Breast epithelium (tissue), 4 donors: Measurements from ENCODE around the gene TEX35. TPM values are rescaled to one million over a fixed set of nuclear protein-coding genes. Genes with fewer than 3 reads are reported as not detected.
"Not testable (repeated sequence)": the region's sequence is repeated elsewhere in the genome, so short reads cannot be mapped to it uniquely, and the experiment has no call there.

Source experiments
- DNase-seq, 2 donors: peaks; one replicate each; pipeline ENCODE4 v3.0.0-alpha.2; 2019; ENCODE audit warnings: low spot score in 2 of 2
- H3K27ac ChIP-seq, 2 donors: fragments of 200-600 bp; sonication (generic) in 1 of 2; one replicate each; pipeline ENCODE4 v1.5.1; 2016 to 2019; ENCODE audit warnings: mild to moderate bottlenecking in 1 of 2
- H3K27me3 ChIP-seq, 2 donors: fragments of 200-600 bp; sonication (generic) in 1 of 2; one replicate each; pipeline versions ENCODE4 v1.5.1 to v1.6.0; 2017 to 2019; ENCODE audit warnings: control low read depth in 1 of 2, mild to moderate bottlenecking in 1 of 2
- H3K36me3 ChIP-seq: fragments of 200-600 bp; one replicate; pipeline ENCODE4 v1.5.1; 2019
- H3K4me1 ChIP-seq, 2 donors: fragments of 200-600 bp; sonication (generic); one replicate each; pipeline ENCODE4 v1.5.1; 2016 to 2019; ENCODE audit warnings: control low read depth in 1 of 2
- H3K4me3 ChIP-seq, 3 donors: fragments of 200-600 bp; sonication (generic); 1 replicate in 2 of 3; 2 replicates in 1 of 3; pipeline ENCODE4 v1.5.1; 2016 to 2019; ENCODE audit warnings: mild to moderate bottlenecking in 3 of 3, moderate library complexity in 2 of 3
- H3K9me3 ChIP-seq, 2 donors: fragments of 200-600 bp; sonication (generic) in 1 of 2; one replicate each; pipeline ENCODE4 v1.5.1; 2016 to 2019; ENCODE audit warnings: control low read depth in 1 of 2
- POLR2A ChIP-seq: fragments of 450-650 bp; IDR thresholded peaks from one replicate; pipeline ENCODE4 v1.6.1; 2016; ENCODE audit warnings: antibody characterized with exemption, mild to moderate bottlenecking, moderate library complexity
- POLR2AphosphoS5 ChIP-seq, 3 donors: sonication (generic); formaldehyde crosslinking; IDR thresholded peaks; one replicate each; pipeline ENCODE4 v1.6.1; 2017; ENCODE audit warnings: antibody characterized with exemption in 3 of 3
- intact Hi-C: fragments of 100-400 bp; cut with DNase I; formaldehyde crosslinking; loops from one replicate; pipeline ENCODE4 v1.15.1; 2023; ENCODE audit warnings: low total_unique reads
- total RNA-seq, 3 donors: library from RNA; depleted of rRNA; stranded (reverse); fragments of >200 nt; gene quantifications; one replicate each; pipeline ENCODE4 v1.1.0, GENCODE V29; 2016
- TF ChIP-seq, protein P1 (sequence below), 3 donors: fragments of 450-650 bp; IDR thresholded peaks; one replicate each; pipeline ENCODE4 v1.5.1; 2016 to 2017; ENCODE audit warnings: antibody characterized with exemption in 3 of 3, mild to moderate bottlenecking in 3 of 3, moderate library complexity in 3 of 3

TEX35 gene
- total RNA-seq, 3 donors from 2014 or later: not detected

DNA sequence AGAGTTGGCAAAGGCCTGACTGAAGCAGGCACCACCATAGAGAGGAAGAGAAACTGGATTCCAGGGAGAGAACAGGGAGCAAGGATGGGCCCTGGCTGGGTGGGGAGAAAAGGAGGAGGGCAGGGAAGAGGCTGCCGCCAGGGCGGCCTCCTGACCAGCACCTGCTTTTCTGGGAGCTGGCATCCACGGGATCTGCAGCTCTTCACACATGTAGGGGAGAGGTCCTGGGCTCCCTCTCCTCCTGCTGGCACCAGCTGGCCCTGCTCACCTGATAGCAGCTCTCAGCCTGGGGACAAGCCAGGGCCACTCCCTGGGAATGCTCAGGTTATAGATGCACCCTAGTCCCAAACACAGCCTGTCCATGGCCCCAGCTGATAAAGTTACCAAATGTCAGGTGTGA lies 39.9 kb downstream of the TEX35 start:
- no peaks in the 10 kb centered on the region for H3K27me3 ChIP-seq
- no peak overlapping the region for H3K4me3 ChIP-seq
- H3K9me3 ChIP-seq: peaks cover 0 to 3% of the 10 kb centered on the region in 2 donors
- no peak for DNase-seq
- intact Hi-C loops: no loop called here
- H3K4me1 ChIP-seq: no peaks in the 10 kb centered on the region
- no peaks in the 10 kb centered on the region for H3K36me3 ChIP-seq
- no peak for TF ChIP-seq POLR2AphosphoS5 (IDR thresholded peaks at IDR 0.05)
- TF ChIP-seq, protein P1, sequence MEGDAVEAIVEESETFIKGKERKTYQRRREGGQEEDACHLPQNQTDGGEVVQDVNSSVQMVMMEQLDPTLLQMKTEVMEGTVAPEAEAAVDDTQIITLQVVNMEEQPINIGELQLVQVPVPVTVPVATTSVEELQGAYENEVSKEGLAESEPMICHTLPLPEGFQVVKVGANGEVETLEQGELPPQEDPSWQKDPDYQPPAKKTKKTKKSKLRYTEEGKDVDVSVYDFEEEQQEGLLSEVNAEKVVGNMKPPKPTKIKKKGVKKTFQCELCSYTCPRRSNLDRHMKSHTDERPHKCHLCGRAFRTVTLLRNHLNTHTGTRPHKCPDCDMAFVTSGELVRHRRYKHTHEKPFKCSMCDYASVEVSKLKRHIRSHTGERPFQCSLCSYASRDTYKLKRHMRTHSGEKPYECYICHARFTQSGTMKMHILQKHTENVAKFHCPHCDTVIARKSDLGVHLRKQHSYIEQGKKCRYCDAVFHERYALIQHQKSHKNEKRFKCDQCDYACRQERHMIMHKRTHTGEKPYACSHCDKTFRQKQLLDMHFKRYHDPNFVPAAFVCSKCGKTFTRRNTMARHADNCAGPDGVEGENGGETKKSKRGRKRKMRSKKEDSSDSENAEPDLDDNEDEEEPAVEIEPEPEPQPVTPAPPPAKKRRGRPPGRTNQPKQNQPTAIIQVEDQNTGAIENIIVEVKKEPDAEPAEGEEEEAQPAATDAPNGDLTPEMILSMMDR (IDR thresholded peaks at IDR 0.05): no peak
- no peak for TF ChIP-seq POLR2A
- no peak overlapping the region for H3K27ac ChIP-seq

DNA sequence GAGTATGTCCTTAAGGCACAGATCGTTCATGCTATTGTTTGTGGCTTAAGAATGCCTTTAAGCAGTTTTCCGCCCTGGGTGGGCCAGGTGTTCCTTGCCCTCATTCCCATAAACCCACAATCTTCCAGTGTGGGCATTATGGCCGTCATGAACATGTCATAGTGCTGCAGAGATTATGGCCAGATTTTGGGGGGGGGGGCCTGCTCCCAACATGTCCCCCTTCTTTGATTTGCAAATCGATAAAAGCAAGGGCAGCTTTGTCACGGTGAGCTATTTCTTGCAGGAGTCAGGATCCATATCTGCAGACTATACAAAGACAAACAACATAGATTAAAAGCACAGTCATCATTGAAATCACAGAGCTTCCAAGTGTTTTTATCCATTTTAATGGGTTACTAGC lies 41.4 kb downstream of the TEX35 start:
- H3K27me3 ChIP-seq, H3K9me3 ChIP-seq, H3K4me3 ChIP-seq, DNase-seq, H3K4me1 ChIP-seq, H3K27ac ChIP-seq, H3K36me3 ChIP-seq, intact Hi-C loops: not testable (repeated sequence)

DNA sequence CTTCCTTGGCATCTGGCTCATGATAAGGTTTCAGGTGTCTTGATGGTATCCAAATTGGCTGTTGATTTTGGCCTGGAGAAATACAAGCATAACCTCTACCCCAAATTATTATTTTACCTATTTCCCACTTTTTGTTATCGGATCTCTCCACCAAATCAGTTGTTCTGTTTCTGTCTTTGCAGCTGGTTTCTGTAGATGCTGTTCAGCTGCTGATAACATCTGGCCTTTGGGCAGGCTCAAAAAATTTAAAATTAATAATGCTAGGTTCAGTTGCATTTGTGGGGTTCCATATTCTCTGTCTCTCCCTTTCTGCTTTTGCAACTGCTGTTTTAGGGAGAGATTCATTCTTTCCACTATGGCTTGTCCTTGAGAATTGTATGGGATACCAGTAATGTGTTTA lies 42.7 kb downstream of the TEX35 start:
- not testable (repeated sequence) for DNase-seq

DNA sequence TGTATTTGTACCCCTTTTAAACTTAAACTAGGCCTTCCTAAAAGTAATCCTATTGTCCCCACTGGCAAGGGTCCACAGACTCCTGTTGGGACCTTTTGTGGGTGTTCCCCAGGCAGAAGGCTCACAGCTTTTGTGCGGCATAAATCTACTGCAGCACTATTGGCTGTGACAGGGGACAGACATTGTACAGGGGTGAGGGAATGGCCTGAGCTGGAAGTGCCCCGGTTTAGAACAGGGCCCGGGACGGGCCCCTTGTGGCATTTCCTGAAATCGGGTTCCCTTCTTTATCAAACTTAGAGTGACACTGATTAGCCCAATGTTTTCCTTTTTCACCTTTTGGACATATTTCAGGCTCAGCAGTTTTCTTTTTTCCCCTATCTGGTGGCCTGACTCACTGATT lies 45.9 kb downstream of the TEX35 start:
- intact Hi-C loops, H3K9me3 ChIP-seq, H3K36me3 ChIP-seq, H3K4me1 ChIP-seq, H3K27me3 ChIP-seq, DNase-seq, H3K27ac ChIP-seq, H3K4me3 ChIP-seq: not testable (repeated sequence)

More for the DNA sequence above, 42.7 kb downstream of the TEX35 start:
- H3K4me3 ChIP-seq, H3K27ac ChIP-seq, H3K4me1 ChIP-seq, H3K36me3 ChIP-seq, H3K27me3 ChIP-seq, intact Hi-C loops, H3K9me3 ChIP-seq: not testable (repeated sequence)

DNA sequence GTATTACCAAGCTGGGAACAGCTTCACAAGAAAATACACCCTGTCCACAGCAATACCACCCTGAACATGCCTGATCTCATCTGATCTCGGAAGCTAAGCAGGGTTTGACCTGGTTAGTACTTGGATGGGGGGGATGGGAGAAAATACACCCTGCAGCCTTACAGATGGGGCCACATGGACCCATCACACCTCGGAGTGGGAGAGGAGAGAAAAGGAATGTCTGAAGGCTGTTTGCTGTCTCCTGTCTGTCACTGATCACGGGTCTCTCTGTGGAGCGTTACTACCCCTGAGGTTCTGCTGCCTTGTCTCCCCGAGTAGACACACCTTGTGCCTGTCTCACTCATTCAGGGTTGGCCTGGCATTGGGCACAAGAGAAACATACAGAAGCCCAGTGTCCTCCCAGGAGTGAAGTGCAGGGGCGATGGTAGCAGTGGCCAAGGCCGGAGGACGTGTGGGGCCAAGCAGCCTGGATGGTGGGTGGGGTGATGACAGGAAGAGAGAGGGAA lies 48.0 kb downstream of the TEX35 start:
- no peaks in the 10 kb centered on the region for H3K27me3 ChIP-seq
- no peak for DNase-seq
- no peak overlapping the region for H3K4me3 ChIP-seq
- no peak overlapping the region for H3K27ac ChIP-seq
- H3K36me3 ChIP-seq: no peaks in the 10 kb centered on the region
- H3K4me1 ChIP-seq: no peaks in the 10 kb centered on the region
- intact Hi-C loops: no loop called here
- H3K9me3 ChIP-seq: no peaks in the 10 kb centered on the region
- TF ChIP-seq POLR2AphosphoS5 (IDR thresholded peaks at IDR 0.05) (no peak), POLR2A (no peak)
- TF ChIP-seq, protein P1 (IDR thresholded peaks at IDR 0.05): no peak

DNA sequence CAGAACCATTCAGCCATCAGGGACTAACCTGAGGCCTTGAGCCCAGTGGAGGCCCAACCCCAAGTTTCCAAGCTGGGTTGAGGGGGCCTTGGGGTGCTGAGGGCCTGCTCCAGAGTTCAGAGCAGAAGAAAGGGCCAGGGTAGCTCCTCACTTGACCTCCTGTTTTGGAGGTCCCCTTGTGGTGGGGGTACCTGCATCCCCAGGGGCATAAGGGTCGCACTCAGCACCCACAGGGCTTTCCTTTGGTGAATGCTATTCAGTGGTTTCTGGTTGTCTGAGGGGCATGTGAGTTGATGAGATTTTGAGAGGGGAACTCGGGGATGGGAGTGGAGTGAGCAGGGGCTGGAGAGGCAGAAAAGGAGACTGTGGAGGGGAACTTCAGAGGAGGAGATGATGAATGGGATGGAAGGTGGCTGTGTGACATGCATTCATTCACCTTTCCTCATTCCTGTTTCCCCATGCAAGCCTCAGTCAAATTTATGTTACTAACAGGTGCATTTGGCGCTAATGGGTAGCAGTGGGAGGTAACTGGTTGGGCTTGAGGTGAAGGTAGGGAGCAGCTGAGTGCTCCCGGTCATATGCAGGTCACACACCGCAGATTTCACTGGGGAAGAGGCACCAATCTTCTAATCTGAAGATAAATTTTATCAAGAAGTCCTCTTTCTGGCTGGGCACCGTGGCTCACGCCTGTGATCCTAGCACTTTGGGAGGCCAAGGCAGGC lies 50.4 kb downstream of the TEX35 start:
- intact Hi-C loops: no loop called here
- Histone ChIP-seq H3K36me3 (no peaks in the 10 kb centered on the region), H3K4me1 (no peaks in the 10 kb centered on the region), H3K27ac (no peak overlapping the region), H3K27me3 (no peaks in the 10 kb centered on the region), H3K9me3 (peaks cover 0 to 5% of the 10 kb centered on the region in 2 donors), H3K4me3 (no peak overlapping the region)
- TF ChIP-seq, protein P1 (IDR thresholded peaks at IDR 0.05): no peak
- no peak for TF ChIP-seq POLR2AphosphoS5 (IDR thresholded peaks at IDR 0.05)
- no peak for TF ChIP-seq POLR2A
- no peak for DNase-seq
